SH-SY5Y (cell line): ENCODE results near the gene PAPPA.

Experiments used
- GATA2 ChIP-seq: IDR thresholded peaks from 2 replicates; pipeline ENCODE4 v1.6.1; 2011; ENCODE audit warnings: mild to moderate bottlenecking, low read depth, low read length
- GATA3 ChIP-seq: IDR thresholded peaks from 2 replicates; pipeline ENCODE4 v1.6.1; 2011; ENCODE audit warnings: low read depth, mild to moderate bottlenecking, low read length, moderate library complexity

DNA sequence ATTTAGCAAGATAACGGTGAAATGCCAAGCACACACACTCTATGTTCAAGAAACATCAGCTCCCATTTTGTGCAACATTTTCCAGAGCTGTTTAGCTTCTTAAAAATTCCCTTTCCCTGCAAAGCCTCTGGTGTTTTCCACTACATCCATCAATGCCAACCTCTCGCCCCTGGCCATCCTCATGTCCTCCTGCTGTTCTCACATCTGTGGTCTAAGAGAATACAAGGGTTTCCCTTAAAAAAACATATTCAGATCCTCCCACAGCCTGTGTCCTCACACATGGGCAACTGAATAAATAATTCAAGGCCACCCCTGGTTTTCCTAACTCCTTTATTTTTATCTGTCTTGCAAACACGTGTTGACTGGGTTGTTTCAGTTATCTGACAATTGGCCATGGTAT is 70.3 kb downstream of the PAPPA start:
- TF ChIP-seq GATA3: no peak
- TF ChIP-seq GATA2: no peak
